CD14-positive monocyte (primary cell): ENCODE data around the gene CUEDC2. TPM values are rescaled to one million over a fixed set of nuclear protein-coding genes. Genes with fewer than 3 reads are reported as not detected.

Experiments
- DNase-seq, 3 donors: peaks; one replicate each; pipeline ENCODE4 v3.0.0-alpha.2; 2011 to 2022
- H2AFZ ChIP-seq: 2 replicates; pipeline ENCODE4 v1.6.0; 2012; ENCODE audit warnings: mild to moderate bottlenecking, low read depth, low read length, inconsistent platforms; ENCODE audit not compliant: insufficient read depth, poor library complexity, severe bottlenecking
- H3K27ac ChIP-seq, 2 donors: 1 replicate in 1 of 2; 2 replicates in 1 of 2; pipeline ENCODE4 v1.5.1; 2012 to 2013; ENCODE audit warnings: low read length in 2 of 2, control low read depth in 1 of 2, inconsistent platforms in 1 of 2, low read depth in 1 of 2, mild to moderate bottlenecking in 1 of 2
- H3K27me3 ChIP-seq, 2 donors: one replicate each; pipeline versions ENCODE4 v1.6.0 to v1.6.1; 2011 to 2013; ENCODE audit warnings: low read length in 2 of 2; ENCODE audit not compliant: control insufficient read depth in 2 of 2, insufficient read depth in 2 of 2
- H3K36me3 ChIP-seq, 2 donors: replicated peaks in 1 of 2; 1 replicate in 1 of 2; 2 replicates in 1 of 2; pipeline versions ENCODE4 v1.5.1 to v1.6.1; 2012 to 2013; ENCODE audit warnings: low read length in 2 of 2, control low read depth in 1 of 2, inconsistent platforms in 1 of 2, mild to moderate bottlenecking in 1 of 2; ENCODE audit not compliant: insufficient read depth in 2 of 2, control insufficient read depth in 1 of 2
- H3K4me1 ChIP-seq, 2 donors: 1 replicate in 1 of 2; 2 replicates in 1 of 2; pipeline versions ENCODE4 v1.5.1 to v1.6.1; 2012 to 2013; ENCODE audit warnings: low read length in 2 of 2, control low read depth in 1 of 2, inconsistent platforms in 1 of 2, mild to moderate bottlenecking in 1 of 2, moderate library complexity in 1 of 2; ENCODE audit not compliant: insufficient read depth in 2 of 2, control insufficient read depth in 1 of 2
- H3K4me2 ChIP-seq: replicated peaks from 2 replicates; pipeline ENCODE3; 2012; ENCODE audit warnings: low read length, moderate library complexity, mild to moderate bottlenecking; ENCODE audit not compliant: poor library complexity, severe bottlenecking; ENCODE audit errors: extremely low read depth
- H3K4me3 ChIP-seq, 3 experiments: fragments of 200-600 bp in 1 of 3; sonication (generic) in 1 of 3; replicated peaks in 1 of 3; 1 replicate in 2 of 3; 2 replicates in 1 of 3; pipeline ENCODE4 v1.5.1; 2011 to 2013; ENCODE audit warnings: low read length in 3 of 3, mild to moderate bottlenecking in 3 of 3, control low read depth in 2 of 3, low read depth in 2 of 3, inconsistent platforms in 1 of 3, moderate library complexity in 1 of 3
- H3K79me2 ChIP-seq: 2 replicates; pipeline ENCODE4 v1.6.0; 2012; ENCODE audit warnings: mild to moderate bottlenecking, control low read depth, inconsistent platforms, low read length, moderate library complexity; ENCODE audit not compliant: insufficient read depth
- H3K9ac ChIP-seq: 2 replicates; pipeline ENCODE4 v1.6.0; 2017; ENCODE audit warnings: low read length, mild to moderate bottlenecking; ENCODE audit not compliant: insufficient read depth, poor library complexity, severe bottlenecking
- H3K9me3 ChIP-seq, 2 donors: replicated peaks in 1 of 2; 1 replicate in 1 of 2; 2 replicates in 1 of 2; pipeline versions ENCODE4 v1.5.1 to v1.6.1; 2012 to 2013; ENCODE audit warnings: low read length in 2 of 2, control low read depth in 1 of 2; ENCODE audit not compliant: control insufficient read depth in 1 of 2, insufficient read depth in 1 of 2
- H4K20me1 ChIP-seq: 2 replicates; pipeline ENCODE4 v1.6.0; 2012; ENCODE audit warnings: mild to moderate bottlenecking, low read length, control low read depth, moderate library complexity; ENCODE audit not compliant: insufficient read depth
- H3K27ac Mint-ChIP-seq, 7 donors: one replicate each; pipeline ENCODE4 v1.8.0; 2020; ENCODE audit warnings: mild to moderate bottlenecking in 7 of 7, mixed read lengths in 7 of 7, moderate library complexity in 6 of 7, inconsistent platforms in 2 of 7
- H3K27me3 Mint-ChIP-seq, 3 donors: one replicate each; pipeline ENCODE4 v1.8.0; 2021 to 2022; ENCODE audit warnings: low read depth in 3 of 3, mild to moderate bottlenecking in 3 of 3, mixed read lengths in 3 of 3, moderate library complexity in 3 of 3, inconsistent platforms in 1 of 3
- H3K36me3 Mint-ChIP-seq, 2 donors: one replicate each; pipeline ENCODE4 v1.8.0; 2020; ENCODE audit warnings: mixed read lengths in 2 of 2, inconsistent platforms in 1 of 2, mild to moderate bottlenecking in 1 of 2
- H3K4me1 Mint-ChIP-seq: one replicate; pipeline ENCODE4 v1.8.0; 2020; ENCODE audit warnings: mild to moderate bottlenecking, mixed read lengths
- H3K4me3 Mint-ChIP-seq, 2 donors: one replicate each; pipeline ENCODE4 v1.8.0; 2020; ENCODE audit warnings: mild to moderate bottlenecking in 2 of 2, mixed read lengths in 2 of 2, moderate library complexity in 1 of 2
- H3K9me3 Mint-ChIP-seq, 7 donors: one replicate each; pipeline ENCODE4 v1.8.0; 2020 to 2022; ENCODE audit warnings: mixed read lengths in 7 of 7, mild to moderate bottlenecking in 6 of 7, moderate library complexity in 6 of 7, inconsistent platforms in 2 of 7
- WGBS: methylation state at CpG from one replicate; pipeline ENCODE4 v1.1.5; 2013; ENCODE audit warnings: missing lambda C conversion rate; ENCODE audit not compliant: insufficient coverage; 5-methylcytosine and 5-hydroxymethylcytosine counted together
- intact Hi-C, 2 donors: fragments of 100-400 bp; cut with micrococcal nuclease; formaldehyde crosslinking; loops; one replicate each; pipeline versions ENCODE4 v1.15.0 to v1.15.1; 2023
- polyA plus RNA-seq, 3 donors: library from polyadenylated mRNA; depleted of rRNA in 1 of 3; unstranded in 2 of 3; stranded (reverse) in 1 of 3; fragments of 300-500 nt in 2 of 3; fragments of >200 nt in 1 of 3; fragmentation: Illumina TruSeq in 2 of 3; gene quantifications; 1 replicate in 2 of 3; 2 replicates in 1 of 3; pipeline ENCODE4 v1.2.3, GENCODE V29; 2012 to 2021
- TF ChIP-seq, protein P1 (sequence below): fragments of 200-600 bp; IDR thresholded peaks from one replicate; pipeline ENCODE4 v1.8.0; 2022; ENCODE audit warnings: antibody characterized with exemption, mild to moderate bottlenecking

CUEDC2 gene
- polyA plus RNA-seq, 3 donors: 58.5 to 70.2 (median 66.7) TPM

DNA sequence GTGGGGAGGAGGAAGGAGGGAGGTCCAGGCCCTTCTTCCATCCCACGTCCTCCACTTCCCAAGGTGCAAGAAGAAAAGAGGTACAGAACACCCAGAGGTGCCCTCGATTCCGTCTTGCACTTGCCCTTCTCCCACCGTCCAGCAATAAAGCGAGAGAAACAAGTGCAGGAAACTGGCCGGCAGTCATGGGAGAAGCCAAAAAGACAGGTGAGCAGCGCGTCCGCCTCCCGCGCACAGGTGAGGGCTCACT, 17.7 kb upstream of the CUEDC2 start:
- Histone ChIP-seq H3K27ac (peak overlapping the region; percentile 60 to 98), H3K36me3 (no peaks in the 10 kb centered on the region), H3K27me3 (no peaks in the 10 kb centered on the region), H3K9me3 (no peaks in the 10 kb centered on the region), H2AFZ (peak overlapping the region; percentile 89), H3K4me1 (peaks cover 54 to 66% of the 10 kb centered on the region in 2 donors), H4K20me1 (no peaks in the 10 kb centered on the region), H3K79me2 (peaks cover 14% of the 10 kb centered on the region), H3K4me3 (peak overlapping the region; percentile 72 to 84 (median 80)), H3K9ac (peak overlapping the region; percentile 83), H3K4me2 (peak overlapping the region; percentile 96)
- intact Hi-C loops: no loop called here
- Mint-ChIP-seq H3K9me3 (peaks cover 0 to 4% (median 0%) of the 10 kb centered on the region in 7 donors), H3K4me3 (peak overlapping the region; percentile 89 to 94), H3K36me3 (peaks cover 4 to 5% of the 10 kb centered on the region in 2 donors), H3K27ac (peak overlapping the region; percentile 84 to 93 (median 88)), H3K4me1 (peaks cover 52% of the 10 kb centered on the region), H3K27me3 (peaks cover 0 to 2% (median 0%) of the 10 kb centered on the region in 3 donors)
- TF ChIP-seq, protein P1, sequence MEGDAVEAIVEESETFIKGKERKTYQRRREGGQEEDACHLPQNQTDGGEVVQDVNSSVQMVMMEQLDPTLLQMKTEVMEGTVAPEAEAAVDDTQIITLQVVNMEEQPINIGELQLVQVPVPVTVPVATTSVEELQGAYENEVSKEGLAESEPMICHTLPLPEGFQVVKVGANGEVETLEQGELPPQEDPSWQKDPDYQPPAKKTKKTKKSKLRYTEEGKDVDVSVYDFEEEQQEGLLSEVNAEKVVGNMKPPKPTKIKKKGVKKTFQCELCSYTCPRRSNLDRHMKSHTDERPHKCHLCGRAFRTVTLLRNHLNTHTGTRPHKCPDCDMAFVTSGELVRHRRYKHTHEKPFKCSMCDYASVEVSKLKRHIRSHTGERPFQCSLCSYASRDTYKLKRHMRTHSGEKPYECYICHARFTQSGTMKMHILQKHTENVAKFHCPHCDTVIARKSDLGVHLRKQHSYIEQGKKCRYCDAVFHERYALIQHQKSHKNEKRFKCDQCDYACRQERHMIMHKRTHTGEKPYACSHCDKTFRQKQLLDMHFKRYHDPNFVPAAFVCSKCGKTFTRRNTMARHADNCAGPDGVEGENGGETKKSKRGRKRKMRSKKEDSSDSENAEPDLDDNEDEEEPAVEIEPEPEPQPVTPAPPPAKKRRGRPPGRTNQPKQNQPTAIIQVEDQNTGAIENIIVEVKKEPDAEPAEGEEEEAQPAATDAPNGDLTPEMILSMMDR: no peak
- 0% methylated on average over 10 of the region's 11 CpGs for WGBS
- no peak for DNase-seq

- Histone ChIP-seq H4K20me1 (no peaks in the 10 kb centered on the region), H3K4me1 (peaks cover 52 to 66% of the 10 kb centered on the region in 2 donors), H3K27ac (peak overlapping the region; percentile 60 to 98), H3K4me2 (peak overlapping the region; percentile 96), H2AFZ (peak overlapping the region; percentile 89), H3K27me3 (no peaks in the 10 kb centered on the region), H3K9ac (peak overlapping the region; percentile 83), H3K9me3 (no peaks in the 10 kb centered on the region), H3K4me3 (peak overlapping the region; percentile 72 to 84 (median 80)), H3K36me3 (no peaks in the 10 kb centered on the region), H3K79me2 (peaks cover 14% of the 10 kb centered on the region)
- peak in 2 of 3 donors; percentile 35 to 41 for DNase-seq
- H3K36me3 Mint-ChIP-seq: peaks cover 4 to 5% of the 10 kb centered on the region in 2 donors
- H3K9me3 Mint-ChIP-seq: peaks cover 0 to 4% (median 0%) of the 10 kb centered on the region in 7 donors
- peak overlapping the region; percentile 89 to 94 for H3K4me3 Mint-ChIP-seq
- H3K4me1 Mint-ChIP-seq: peaks cover 50% of the 10 kb centered on the region
- peaks cover 0 to 2% (median 0%) of the 10 kb centered on the region in 3 donors for H3K27me3 Mint-ChIP-seq
- H3K27ac Mint-ChIP-seq: peak overlapping the region; percentile 84 to 93 (median 88)
- TF ChIP-seq, protein P1: no peak
- intact Hi-C loops: no loop called here
- 0% methylated on average over 4 of the region's 30 CpGs for WGBS
These were observed 17.1 kb upstream of the CUEDC2 start for GRCh38 chr10:102449321-102450123.
